GM06990 (cell line): ENCODE results near the gene IL5RA.

Experiments used
- DNase-seq: peaks from one replicate; pipeline ENCODE4 v3.0.0-alpha.2; 2011; ENCODE audit not compliant: insufficient read length; ENCODE audit errors: extremely low read depth
- H3K27me3 ChIP-seq: replicated peaks from 2 replicates; pipeline ENCODE4 v1.6.0; 2011; ENCODE audit warnings: low read length; ENCODE audit not compliant: control insufficient read depth, insufficient read depth
- H3K36me3 ChIP-seq: 2 replicates; pipeline ENCODE4 v1.5.1; 2011; ENCODE audit warnings: low read length; ENCODE audit not compliant: control insufficient read depth, insufficient read depth
- H3K4me3 ChIP-seq: replicated peaks from 2 replicates; pipeline ENCODE4 v1.5.1; 2011; ENCODE audit warnings: low read depth, mild to moderate bottlenecking, control low read depth, low read length
- TF ChIP-seq, protein P1 (sequence below): IDR thresholded peaks from 2 replicates; pipeline ENCODE4 v1.5.1; 2011; ENCODE audit warnings: low read length, control low read depth, mild to moderate bottlenecking, inconsistent platforms; ENCODE audit not compliant: insufficient read depth, poor library complexity, severe bottlenecking

IL5RA gene

DNA sequence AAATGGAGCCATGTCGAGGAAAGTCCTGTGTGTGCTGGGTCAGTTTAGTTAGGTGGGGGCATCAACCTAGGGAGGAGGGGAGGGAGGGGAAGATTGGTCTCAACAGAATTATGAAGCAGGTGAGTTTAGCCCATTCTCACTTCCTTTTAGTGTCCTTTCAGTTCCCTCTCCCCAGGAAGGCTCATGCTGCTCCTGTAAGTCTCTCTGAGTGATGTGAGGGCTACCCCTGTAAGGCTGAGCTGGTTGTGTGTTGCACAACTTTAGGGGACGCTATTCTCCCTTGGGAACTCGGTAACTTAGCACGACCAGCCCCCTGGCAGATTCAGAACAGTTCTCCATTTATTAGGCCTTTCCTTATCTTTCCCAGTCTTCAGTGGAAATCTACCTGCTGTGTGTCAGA, 21.2 kb downstream of the IL5RA start:
- DNase-seq: peak; percentile 66
- TF ChIP-seq, protein P1, sequence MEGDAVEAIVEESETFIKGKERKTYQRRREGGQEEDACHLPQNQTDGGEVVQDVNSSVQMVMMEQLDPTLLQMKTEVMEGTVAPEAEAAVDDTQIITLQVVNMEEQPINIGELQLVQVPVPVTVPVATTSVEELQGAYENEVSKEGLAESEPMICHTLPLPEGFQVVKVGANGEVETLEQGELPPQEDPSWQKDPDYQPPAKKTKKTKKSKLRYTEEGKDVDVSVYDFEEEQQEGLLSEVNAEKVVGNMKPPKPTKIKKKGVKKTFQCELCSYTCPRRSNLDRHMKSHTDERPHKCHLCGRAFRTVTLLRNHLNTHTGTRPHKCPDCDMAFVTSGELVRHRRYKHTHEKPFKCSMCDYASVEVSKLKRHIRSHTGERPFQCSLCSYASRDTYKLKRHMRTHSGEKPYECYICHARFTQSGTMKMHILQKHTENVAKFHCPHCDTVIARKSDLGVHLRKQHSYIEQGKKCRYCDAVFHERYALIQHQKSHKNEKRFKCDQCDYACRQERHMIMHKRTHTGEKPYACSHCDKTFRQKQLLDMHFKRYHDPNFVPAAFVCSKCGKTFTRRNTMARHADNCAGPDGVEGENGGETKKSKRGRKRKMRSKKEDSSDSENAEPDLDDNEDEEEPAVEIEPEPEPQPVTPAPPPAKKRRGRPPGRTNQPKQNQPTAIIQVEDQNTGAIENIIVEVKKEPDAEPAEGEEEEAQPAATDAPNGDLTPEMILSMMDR: peak; percentile 52
- Histone ChIP-seq H3K27me3 (no peaks in the 10 kb centered on the region), H3K4me3 (no peak overlapping the region), H3K36me3 (no peaks in the 10 kb centered on the region)

DNA sequence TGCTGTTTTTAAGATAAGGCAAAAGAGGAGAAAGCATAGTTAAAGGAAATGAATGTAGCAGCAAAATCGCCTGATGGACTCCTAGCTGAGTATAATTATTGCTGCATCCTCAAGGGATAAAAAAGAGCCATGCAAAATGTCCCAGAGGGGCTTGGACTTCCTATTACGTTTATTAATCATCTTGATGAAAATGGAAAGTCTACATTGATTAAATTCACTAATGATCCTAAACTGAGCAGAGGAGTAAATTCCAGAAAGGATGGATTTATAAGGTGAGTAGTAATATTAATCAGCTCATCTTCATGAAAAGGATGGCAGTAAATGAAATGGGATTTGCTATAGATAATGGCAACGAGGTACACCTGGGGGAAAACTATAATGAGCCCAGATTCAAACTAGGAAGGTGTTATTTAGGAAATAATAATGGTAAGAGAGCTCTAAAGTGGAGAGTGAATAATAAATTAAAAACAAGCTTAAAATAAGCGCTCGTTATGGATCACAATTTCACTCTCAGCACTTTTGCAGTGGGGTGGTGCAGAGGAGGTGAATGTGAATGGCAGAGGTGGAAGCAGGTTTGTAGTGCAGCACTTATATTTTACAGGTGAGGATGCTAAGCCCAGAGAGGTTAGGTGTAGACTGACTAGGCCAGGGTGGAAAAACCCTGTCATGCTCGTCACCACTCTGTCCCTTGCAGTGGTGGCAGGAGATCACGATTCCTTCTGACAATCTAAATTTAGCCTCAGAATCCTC, 22.3 kb downstream of the IL5RA start:
- no peak overlapping the region for H3K4me3 ChIP-seq
- TF ChIP-seq, protein P1: no peak
- H3K36me3 ChIP-seq: no peaks in the 10 kb centered on the region
- no peak for DNase-seq
- no peaks in the 10 kb centered on the region for H3K27me3 ChIP-seq

DNA sequence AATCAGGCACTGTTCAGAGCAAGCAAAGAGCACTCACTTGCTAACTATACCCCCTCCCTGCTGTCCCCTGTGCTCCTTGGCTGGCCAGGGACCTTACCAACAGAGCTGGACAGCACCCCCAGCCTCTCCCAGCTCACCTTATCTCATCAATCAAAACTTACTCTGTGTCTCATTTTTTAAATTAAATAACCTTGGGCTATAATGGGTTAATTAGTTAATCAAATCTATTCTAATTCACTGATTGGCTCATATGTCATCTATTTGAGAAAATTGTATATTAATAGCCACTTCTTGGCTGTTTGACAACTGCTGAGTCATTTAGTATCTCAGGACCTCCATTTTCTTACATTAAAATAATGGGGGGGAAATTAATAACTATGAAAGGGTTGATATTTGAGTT, 22.9 kb downstream of the IL5RA start:
- TF ChIP-seq, protein P1: no peak
- Histone ChIP-seq H3K4me3 (no peak overlapping the region), H3K27me3 (no peaks in the 10 kb centered on the region), H3K36me3 (no peaks in the 10 kb centered on the region)
- no peak for DNase-seq

DNA sequence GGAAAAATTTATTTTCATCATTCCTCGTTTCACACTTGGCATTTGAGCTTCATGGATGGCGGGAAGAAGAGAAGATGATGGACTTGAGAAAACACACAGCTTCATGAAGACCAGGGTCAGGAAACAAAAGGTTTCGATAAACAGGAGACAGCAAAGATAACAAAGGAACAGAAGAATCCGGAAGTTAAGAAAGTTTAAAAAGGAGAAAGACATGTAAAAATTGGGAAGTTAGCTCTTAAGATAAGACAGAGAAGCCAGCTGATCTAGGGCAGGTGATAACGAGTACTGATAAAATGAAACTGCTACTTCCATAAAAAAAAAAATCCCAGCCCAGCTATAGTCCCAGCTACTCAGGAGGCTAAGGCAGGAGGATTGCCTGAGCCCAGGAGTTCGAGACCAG, 23.9 kb downstream of the IL5RA start:
- H3K4me3 ChIP-seq: no peak overlapping the region
- H3K36me3 ChIP-seq: no peaks in the 10 kb centered on the region
- no peak for DNase-seq
- H3K27me3 ChIP-seq: no peaks in the 10 kb centered on the region
- TF ChIP-seq, protein P1: no peak

DNA sequence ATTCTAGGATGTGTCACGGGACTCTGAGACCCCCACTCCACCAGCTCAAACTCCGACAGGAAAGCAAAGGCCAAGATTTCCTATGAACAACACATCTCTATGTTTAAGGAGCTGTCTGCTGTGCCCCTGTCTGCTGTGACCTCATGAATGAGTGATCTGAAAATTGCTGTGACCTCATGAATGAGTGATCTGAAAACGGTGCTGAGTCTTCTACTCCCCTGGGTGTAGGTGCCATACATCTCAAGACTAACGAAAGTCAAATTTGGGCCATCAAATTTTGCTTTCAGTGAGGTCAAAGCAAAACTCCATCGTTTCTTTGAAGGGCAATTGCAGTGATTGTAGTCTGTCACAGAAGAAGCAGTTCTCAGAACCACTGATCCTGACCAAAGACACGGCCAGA, 24.4 kb downstream of the IL5RA start:
- TF ChIP-seq, protein P1: no peak
- no peaks in the 10 kb centered on the region for H3K27me3 ChIP-seq
- DNase-seq: no peak
- H3K36me3 ChIP-seq: no peaks in the 10 kb centered on the region
- H3K4me3 ChIP-seq: no peak overlapping the region

DNA sequence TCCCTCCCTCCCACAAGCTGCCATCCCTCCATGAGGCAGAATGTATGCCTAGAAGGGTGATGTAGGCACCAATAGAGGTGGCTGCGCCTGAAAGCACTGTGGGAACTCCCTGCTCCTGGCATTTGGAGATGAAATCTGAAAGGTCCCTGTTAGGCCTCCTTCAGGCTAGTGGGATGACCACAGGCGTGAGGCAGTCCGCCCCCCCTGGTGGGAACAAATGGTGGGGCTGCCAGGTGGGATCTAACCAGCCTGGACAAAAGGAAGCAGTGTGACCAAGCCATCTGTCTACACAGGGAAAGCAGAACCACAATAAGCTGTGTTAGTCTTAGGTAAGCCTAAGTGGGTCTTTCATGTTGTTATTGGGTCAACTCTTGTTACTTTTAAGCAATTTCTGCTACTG, 25.3 kb downstream of the IL5RA start:
- no peak for DNase-seq
- TF ChIP-seq, protein P1: no peak
- Histone ChIP-seq H3K36me3 (no peaks in the 10 kb centered on the region), H3K27me3 (no peaks in the 10 kb centered on the region), H3K4me3 (no peak overlapping the region)
